HG03342 (cell line): ENCODE data around the gene CD151.

Experiments used
- ATAC-seq: cut with Tn5 transposase; IDR thresholded peaks from one replicate; pipeline ENCODE4 v1.9.1; 2021; ENCODE audit warnings: mild to moderate bottlenecking, moderate library complexity; ENCODE audit not compliant: unreplicated experiment

Gene CD151

DNA sequence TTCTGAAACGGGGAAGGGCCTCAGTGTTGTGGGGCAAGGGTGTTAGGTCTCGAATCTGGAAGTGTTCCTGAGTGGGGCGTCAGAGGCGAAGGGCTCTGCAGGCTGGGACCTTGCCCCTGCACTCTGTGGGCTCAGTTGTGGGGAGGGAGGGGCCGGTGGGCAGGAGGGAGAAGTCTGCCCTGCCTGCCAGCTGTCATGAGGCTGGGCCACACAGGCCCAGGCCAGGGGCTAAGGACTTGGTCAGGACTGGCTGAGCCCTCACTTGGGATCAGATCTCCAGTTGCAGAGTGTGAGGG is 4.9 kb upstream of the CD151 start, which contains the start of gene CRACR2B:
Gene CRACR2B (plus strand): TSS at position 23 of the 296 bp plus-strand sequence. CDS start 689 bp downstream, outside the sequence.
- ATAC-seq: no peak

DNA sequence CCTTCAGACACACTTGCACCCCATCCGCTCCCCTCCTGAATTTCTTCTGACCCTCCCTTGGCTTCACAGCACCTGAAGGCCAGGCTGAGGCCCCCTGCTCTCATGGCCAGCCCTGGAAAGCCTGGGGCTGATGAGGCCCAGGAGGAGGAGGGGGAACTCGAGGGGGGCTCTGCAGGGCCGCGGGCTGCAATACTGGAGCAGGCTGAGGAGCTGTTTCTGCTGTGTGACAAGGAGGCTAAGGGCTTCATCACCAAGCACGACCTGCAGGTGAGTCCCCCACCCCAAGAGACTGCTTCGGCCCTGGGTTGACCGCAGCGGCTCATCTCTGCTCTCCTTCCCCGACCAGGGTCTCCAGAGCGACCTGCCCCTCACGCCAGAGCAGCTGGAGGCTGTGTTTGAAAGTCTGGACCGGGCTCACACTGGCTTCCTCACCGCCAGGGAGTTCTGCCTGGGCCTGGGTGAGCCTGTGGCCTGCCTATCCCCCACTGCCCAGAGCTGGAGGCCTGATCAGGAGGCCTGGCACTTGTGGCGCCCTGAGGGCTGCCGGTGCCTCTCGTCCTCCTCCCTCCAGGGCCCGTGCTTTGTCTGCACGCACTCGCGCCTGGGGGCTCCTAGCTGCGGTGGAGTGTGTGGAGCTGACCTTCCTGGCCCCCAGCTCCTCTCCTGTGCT is 4.1 kb upstream of the CD151 start:
- no peak for ATAC-seq

DNA sequence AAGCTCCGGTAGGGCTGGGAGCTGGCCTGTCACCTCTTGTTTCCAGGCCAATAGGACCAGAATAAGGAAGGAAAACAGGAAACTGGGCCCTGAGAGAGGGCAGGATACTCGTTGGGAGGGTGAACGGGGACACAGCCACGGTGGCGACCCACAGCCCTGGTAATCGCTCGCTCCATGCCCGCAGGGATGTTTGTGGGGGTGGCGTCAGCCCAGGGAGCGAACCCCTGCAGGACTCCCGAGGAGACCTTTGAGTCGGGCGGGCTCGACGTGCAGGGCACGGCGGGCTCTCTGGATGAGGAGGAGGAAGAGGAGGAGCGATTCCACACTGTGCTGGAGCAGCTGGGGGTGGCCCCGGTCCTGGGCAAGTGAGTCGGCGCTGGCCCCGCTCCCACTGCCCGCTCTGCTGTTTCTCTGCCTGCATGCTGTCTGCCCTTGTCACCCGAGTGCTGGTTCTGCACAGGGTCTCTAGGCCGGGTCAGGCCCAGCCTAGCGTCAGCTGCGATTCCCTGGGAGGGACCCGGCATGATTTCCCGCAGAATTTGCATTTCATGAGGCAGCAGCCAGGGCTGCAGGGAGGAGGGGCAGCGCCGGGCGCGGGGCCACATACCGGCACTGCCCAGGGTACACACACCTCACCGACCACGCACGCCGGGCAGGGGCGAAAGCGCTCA is 3.4 kb upstream of the CD151 start:
- no peak for ATAC-seq

DNA sequence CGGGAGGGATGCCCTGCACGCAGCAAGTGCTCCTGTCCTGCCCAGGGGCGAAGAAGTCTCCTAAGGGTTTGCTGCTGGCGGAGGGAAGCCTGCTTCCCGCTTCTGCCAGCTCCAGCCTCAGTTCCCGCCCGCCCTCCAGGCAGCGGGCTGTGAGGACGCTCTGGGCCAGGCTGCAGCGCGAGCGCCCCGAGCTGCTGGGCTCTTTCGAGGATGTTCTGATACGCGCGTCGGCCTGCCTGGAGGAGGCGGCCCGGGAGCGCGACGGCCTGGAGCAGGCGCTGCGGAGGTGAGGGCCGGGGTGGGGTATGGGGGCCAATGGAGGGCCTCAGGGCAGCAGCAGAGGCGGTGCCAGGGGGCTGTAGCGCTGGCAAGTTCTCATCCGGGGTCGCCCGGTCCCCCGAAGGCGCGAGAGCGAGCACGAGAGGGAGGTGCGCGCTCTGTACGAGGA is 2.9 kb upstream of the CD151 start:
- no peak for ATAC-seq

DNA sequence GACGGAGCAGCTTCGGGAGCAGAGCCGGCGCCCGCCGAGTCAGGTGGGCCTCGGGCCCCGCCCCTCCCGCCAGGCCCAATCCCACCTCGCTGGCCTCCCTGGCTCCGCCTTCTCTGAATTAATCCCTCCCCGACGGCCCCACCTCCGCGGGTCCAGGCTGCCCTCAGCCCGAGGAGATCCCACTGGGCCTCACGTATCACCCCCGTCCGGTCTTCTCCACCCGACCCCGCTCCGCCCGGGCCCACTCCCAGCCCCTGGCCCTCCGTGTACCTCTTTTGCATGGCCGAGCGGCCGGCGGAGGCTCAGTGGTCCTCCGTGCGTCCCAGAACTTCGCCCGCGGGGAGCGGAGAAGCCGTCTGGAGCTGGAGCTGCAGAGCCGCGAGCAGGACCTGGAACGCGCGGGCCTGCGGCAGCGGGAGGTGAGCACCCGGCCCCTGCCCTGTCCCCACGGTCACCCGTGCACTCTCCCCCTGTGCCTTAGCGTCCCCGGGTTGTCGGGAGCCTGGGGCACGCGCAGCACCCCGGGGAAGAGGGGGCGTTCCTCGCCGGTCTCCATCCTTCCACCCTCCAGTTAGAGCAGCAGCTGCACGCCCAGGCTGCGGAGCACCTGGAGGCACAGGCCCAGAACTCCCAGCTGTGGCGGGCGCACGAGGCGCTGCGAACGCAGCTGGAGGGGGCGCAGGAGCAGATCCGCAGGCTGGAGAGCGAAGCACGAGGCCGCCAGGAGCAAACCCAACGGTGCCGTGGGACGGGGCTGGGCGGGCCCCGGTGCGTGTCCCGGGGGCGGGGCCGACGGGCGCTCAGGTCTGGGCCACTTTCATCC is 2.2 kb upstream of the CD151 start:
- ATAC-seq: no peak

DNA sequence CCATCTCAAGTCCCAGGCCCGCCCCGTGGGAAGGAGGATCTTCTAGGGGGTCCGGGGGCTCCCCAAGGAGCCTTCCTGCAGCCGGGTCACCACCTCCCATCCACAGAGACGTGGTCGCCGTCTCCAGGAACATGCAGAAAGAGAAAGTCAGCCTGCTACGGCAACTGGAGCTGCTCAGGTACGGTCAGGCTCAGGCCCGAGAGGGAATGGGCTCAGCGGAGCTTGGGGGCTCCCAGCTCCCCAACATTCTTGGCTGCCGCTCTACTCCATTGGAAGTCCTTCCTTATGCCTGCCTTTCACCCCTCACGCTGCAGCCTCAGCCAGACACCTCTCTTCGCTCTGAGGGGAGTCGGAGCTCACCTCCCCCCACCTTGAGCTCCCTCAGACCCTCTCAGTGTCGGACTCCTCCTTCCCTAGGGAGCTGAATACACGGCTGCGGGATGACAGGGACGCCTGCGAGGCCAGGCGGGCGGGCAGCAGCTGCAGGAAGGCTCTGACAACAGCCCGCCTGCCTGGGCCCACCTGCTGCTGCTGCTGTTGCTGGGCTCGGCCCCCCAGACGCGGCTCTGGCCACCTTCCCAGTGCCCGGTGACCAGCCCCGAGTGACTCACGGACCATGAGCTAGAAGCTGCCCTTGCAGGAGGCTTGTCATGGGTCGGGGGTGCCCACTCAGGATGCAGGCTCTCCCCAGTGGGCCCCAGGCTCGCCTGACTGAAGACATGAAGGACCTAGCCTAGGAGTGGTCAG is 1.5 kb upstream of the CD151 start:
- ATAC-seq: no peak

DNA sequence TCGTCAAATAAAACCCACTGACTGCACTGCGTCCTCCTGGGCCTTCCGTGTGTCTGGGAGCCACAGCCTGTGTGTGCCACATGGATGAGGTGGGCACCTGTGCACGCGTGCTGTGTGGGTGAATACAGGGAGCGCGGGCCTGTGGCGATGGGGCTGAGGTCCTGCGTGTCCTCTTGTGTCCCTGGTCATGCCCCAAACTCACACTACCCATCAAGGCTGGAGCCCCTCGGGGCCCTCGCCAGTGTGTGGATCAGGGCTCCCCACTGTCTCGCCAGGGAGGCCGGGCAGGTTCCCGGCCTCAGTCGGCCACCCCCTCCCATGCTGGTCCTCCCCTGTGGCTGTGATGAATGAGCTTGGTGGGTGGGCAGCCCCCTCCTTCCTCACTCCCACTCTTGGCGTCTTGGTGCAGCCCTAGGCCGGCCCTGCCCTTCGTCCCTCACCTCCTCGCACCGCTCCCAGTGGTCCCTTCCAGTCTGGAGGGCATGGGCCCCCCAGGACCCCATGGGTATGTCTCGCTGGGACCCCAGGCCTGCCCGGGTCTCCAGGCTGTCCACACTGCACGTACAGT is 707 bp upstream of the CD151 start:
- ATAC-seq: no peak

DNA sequence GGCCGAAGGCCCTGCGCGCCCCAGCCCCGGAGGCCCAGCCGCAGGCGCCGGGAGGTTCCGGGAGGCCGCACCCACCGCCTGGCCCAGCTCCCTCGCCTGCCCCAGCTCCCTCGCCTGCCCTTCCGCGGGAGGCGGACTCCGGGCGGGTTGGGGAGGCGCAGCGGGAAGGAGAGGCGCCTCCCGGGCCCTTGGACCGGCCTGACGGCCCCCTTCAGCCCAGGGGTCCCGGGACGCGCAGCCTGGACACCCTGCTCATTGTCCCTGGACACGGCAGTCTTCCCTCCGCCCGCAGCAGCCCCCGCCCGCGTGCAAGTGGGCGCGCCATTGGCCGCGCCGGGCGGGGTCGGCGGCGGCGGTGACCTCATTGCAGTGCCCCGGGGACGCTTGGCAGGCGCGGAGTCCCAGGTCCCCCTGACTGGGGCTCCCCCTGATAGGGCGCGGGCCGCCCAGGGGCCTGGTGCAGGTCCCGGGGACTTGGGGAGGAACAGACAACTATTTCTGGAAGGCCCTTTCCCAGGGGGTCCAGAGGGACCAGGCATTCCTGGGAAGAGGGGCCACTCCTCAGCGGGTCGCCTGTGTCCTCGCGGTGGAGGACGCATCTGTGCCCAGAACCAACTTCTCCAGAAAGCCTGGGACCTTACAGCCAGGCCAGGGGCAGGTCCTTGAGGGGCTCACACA is 501 bp downstream of the CD151 start:
- peak; percentile 21 for ATAC-seq

DNA sequence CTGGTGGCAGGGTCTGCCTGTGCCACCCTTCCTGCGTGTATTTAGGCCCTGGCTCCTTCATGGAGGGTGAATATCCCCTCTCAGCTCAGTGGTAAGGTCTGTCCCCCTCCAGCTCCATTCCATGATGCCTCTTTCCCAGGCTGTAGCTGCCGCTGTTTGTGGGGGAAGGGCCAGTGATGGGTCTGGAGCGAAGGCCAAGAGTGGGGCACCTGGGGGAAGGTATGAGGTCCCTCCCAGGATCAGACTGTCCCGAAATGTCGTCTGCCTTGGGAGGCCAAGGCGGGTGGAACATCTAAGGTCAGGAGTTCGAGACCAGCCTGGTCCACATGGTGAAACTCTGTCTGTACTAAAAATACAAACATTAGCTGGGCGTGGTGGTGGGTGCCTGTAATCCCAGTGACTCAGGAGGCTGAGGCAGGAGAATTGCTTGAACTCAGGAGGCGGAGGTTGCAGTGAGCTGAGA is 1.1 kb downstream of the CD151 start:
- no peak for ATAC-seq

DNA sequence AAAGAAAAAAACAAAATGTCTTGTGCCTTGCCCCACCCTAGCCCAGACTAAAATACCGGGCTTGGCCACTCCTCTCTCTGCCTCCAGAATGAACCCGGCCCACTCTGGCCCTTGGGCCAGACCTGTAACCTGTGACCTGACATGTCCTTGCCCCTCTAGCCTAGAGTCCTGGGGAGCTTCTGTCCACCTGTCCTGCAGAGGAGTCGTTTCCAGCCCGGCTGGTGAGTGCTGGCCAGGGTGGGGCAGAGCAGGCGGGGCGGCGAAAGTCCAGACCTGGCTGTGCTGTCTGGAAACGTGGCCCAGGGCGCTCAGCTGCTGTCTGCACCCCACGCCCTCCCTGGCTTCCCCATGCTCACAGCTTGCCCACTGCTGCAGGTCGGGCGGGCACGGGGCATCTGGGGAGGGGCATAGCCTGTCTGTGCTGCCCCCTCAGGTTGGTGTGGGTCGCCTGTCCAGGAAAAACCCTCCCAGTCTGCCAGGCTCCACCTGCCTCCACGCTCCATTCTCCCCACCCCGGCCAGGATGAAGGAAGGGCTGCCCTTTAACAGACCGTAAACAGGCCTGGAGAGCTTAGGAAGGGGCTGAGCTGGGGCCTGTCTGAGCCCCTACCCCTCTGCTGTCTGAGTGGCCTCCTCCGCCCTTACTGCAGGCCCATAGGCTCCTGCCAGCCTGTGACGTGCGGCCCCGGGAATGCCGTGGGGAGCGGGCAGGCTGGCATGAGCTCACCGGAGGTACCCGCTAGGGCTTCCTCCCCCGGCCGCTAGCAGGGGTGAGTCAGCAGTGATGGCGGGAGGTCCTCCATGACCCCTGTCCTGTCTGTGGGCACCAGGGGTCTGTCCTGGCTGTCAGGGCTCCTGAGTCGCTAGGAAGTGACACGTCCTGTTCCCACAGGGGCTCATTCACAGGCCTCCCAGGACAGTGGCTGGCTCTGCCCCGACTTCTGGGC is 1.9 kb downstream of the CD151 start:
- ATAC-seq: no peak

DNA sequence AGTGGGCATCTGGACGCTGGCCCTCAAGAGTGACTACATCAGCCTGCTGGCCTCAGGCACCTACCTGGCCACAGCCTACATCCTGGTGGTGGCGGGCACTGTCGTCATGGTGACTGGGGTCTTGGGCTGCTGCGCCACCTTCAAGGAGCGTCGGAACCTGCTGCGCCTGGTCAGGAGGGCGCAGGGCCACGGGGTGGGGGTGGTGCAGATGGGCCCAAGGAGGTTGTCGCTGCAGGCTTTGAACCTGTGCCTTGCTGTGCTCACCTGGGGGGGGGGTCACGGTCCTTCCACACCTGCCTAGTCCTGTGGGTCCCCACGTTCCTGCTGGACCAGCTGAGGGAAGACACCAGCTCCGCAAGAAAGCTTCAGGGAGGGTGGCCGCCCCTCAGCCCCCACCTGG is 3.5 kb downstream of the CD151 start:
- no peak for ATAC-seq

DNA sequence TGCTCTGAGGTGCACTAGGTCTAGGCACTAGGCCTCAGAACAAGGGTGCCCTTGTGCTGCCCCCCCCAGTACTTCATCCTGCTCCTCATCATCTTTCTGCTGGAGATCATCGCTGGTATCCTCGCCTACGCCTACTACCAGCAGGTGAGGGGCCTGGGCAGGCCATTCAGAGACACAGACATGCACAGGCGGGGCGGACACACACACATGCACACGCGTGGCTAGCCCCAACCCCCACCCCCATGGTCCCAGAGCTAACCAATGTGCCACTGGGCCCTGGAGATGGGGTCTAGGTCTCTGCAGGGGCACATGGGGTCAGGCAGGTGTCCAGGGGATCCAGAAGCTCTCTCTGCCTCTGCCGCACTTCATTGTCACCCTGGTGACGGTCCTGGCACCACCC is 3.9 kb downstream of the CD151 start:
- no peak for ATAC-seq

DNA sequence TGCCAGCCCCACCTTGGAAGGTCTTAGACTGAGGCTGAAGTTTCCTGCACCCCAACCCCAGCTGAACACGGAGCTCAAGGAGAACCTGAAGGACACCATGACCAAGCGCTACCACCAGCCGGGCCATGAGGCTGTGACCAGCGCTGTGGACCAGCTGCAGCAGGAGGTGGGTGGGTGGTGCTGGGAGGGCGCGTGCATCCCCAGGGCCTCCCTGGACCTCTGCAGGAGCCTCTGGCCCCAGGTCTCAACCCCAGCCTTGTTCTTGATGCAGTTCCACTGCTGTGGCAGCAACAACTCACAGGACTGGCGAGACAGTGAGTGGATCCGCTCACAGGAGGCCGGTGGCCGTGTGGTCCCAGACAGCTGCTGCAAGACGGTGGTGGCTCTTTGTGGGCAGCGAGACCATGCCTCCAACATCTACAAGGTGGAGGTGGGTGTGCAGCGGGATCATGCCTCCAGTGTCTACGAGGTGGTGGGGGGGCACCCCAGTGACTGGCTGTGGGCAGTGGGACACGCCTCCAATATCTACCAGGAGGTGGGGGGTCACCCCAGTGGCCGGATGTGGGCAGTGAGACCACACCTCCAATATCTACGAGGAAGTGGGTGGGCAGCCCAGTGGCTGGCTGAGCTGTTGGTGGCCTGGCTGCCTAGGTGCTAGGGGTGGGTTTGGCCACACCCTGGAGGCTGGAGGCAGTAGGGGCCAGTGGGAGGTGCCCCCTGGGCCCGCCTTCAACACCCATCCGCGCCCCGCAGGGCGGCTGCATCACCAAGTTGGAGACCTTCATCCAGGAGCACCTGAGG is 4.6 kb downstream of the CD151 start:
- no peak for ATAC-seq

DNA sequence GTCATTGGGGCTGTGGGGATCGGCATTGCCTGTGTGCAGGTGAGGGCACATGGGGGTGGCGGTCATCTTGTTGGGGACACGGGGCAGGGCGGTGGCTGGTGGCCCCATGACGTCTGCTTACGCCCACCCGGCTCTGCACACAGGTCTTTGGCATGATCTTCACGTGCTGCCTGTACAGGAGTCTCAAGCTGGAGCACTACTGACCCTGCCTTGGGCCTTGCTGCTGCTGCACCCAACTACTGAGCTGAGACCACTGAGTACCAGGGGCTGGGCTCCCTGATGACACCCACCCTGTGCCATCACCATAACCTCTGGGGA is 5.2 kb downstream of the CD151 start:
- no peak for ATAC-seq

DNA sequence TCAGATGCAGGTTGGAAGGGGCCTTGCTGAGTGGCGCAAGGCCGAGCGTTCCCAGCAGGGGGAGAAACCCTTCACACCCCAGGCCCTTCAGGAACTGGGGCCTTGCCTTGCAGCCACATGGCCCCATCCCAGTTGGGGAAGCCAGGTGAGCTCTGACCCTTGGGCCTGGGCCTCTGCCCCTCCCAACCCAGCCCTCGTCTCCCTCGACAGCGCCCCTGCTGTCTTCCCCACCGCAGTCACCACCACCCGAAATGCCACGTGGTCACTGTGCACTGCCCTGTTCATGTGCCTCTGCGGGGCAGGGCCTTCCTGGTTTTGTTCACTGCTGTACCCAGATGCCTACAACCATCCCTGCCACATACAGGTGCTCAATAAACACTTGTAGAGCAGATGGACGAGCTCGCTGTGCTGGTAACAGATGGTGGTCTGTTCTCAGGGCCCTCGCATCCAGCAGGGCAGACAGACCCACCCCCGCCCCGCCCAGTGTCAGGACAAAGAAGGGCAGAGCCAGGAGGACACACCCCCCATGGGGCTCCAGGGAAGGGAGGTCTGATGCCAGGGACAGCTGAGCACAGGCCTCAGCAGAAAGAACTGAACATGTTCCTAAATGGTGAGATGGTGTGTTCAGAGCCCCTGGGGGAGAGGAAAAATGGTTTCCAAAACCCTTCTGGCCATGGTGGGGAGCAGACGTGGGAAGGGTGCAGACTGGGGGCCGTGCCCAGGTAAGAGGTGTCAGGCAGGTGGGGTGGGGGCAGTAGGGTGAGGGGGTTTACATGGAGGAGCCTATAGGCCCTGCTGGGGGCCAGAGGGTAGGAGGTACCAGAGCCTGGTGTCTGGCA is 5.9 kb downstream of the CD151 start:
- ATAC-seq: no peak

DNA sequence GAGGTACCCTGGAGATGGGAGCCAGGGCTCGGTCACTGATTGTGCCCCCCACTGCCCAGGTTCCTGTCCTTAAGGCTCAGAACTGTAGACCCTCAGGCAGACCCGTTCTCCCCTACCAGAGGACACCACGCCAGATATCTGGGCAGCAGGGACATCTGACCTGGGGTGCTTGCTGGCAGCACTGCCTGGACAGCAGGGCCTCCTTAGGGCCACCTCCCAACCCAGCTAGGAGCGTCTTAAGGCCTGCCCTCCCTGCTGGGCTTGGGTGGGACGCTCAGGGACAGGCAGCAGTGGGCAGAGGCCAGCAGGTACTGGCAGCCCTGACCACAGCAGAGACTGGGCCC is 6.5 kb downstream of the CD151 start:
- ATAC-seq: no peak

DNA sequence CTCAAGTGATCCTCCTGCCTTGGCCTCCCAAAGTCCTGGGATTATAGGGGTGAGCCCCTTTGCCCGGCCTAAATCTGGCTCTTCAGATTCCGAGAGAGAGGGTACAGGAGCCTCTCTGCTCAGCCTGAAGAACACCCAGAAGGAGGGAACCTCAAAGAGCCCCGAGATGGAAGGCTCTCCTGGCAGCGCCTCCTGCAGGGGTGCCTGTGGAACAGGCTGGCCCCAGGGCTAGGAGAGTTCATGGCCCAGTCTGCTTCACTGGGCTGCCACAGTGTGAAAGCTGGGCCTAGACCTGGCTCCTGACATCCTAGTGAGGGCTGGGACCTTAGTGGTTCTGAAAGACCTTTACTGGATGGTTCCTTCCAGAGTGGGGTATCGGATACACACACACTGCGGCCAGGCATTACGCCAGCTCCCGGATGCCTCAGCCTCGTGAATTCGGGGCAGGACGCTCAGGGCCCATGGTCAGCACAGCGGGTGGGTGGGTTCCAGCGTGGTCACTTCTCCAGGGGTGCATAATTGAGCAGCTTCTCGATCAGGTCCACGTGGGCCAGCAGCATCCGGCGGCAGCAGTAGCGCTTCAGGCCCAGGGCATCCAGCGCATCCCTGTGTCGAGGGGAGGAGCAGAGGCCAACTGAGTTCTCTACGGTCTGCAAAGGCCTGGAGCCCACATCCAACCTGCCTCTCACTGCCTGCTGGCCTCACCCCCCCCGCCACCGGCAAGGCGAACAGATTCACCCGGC is 7.3 kb downstream of the CD151 start:
- ATAC-seq: no peak
